BE2C (cell line): ENCODE data around the gene MAP4K2.
A peak's percentile ranks its signal among the peaks of the same experiment; 100 is the strongest.

Experiments used
- DNase-seq: peaks from one replicate; pipeline ENCODE4 v3.0.0-alpha.2; 2020
- H3K27me3 ChIP-seq: fragments of 250-450 bp; sonication (Bioruptor Pico); 2 replicates; pipeline ENCODE4 v1.5.1; 2020; ENCODE audit warnings: mild to moderate bottlenecking
- H3K36me3 ChIP-seq: fragments of 250-450 bp; sonication (Bioruptor Pico); 2 replicates; pipeline ENCODE4 v1.5.1; 2020; ENCODE audit warnings: mild to moderate bottlenecking
- H3K4me1 ChIP-seq: fragments of 250-450 bp; sonication (Bioruptor Pico); 2 replicates; pipeline ENCODE4 v1.5.1; 2020
- H3K4me3 ChIP-seq: 2 replicates; pipeline ENCODE4 v1.5.1; 2011; ENCODE audit warnings: low read depth, low read length
- H3K9me3 ChIP-seq: fragments of 250-450 bp; sonication (Bioruptor Pico); 2 replicates; pipeline ENCODE4 v1.5.1; 2020
- TF ChIP-seq, protein P1 (sequence below): IDR thresholded peaks from 2 replicates; pipeline ENCODE4 v1.5.1; 2012; ENCODE audit warnings: mild to moderate bottlenecking, low read depth, low read length

MAP4K2 gene

GRCh38 chr11:64801561-64802369 is 1.2 kb downstream of the MAP4K2 start:
- Histone ChIP-seq H3K4me3 (no peak overlapping the region), H3K36me3 (no peaks in the 10 kb centered on the region), H3K9me3 (no peaks in the 10 kb centered on the region), H3K4me1 (no peaks in the 10 kb centered on the region), H3K27me3 (no peaks in the 10 kb centered on the region)
- TF ChIP-seq, protein P1, sequence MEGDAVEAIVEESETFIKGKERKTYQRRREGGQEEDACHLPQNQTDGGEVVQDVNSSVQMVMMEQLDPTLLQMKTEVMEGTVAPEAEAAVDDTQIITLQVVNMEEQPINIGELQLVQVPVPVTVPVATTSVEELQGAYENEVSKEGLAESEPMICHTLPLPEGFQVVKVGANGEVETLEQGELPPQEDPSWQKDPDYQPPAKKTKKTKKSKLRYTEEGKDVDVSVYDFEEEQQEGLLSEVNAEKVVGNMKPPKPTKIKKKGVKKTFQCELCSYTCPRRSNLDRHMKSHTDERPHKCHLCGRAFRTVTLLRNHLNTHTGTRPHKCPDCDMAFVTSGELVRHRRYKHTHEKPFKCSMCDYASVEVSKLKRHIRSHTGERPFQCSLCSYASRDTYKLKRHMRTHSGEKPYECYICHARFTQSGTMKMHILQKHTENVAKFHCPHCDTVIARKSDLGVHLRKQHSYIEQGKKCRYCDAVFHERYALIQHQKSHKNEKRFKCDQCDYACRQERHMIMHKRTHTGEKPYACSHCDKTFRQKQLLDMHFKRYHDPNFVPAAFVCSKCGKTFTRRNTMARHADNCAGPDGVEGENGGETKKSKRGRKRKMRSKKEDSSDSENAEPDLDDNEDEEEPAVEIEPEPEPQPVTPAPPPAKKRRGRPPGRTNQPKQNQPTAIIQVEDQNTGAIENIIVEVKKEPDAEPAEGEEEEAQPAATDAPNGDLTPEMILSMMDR, result no peak
- no peak for DNase-seq

DNA sequence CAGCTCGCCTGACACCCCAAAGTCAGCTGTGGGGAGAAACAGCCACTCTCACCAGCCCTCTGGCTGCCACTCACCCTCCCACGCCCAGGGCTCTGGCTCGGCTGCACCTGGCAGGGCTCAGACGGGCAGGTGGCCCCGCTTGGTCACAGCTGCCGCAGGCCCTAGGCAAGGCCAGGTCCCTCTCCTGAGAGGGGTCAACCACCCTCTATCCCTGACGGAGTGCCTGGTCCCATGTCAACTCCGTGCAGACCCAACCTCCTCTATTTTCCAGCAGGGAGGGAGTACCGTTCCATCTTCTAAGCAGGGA is 1.9 kb downstream of the MAP4K2 start:
- DNase-seq, result no peak
- H3K4me1 ChIP-seq, result no peaks in the 10 kb centered on the region
- H3K36me3 ChIP-seq, result no peaks in the 10 kb centered on the region
- no peak overlapping the region for H3K4me3 ChIP-seq
- no peaks in the 10 kb centered on the region for H3K27me3 ChIP-seq
- H3K9me3 ChIP-seq, result no peaks in the 10 kb centered on the region
- TF ChIP-seq, protein P1, result no peak

DNA sequence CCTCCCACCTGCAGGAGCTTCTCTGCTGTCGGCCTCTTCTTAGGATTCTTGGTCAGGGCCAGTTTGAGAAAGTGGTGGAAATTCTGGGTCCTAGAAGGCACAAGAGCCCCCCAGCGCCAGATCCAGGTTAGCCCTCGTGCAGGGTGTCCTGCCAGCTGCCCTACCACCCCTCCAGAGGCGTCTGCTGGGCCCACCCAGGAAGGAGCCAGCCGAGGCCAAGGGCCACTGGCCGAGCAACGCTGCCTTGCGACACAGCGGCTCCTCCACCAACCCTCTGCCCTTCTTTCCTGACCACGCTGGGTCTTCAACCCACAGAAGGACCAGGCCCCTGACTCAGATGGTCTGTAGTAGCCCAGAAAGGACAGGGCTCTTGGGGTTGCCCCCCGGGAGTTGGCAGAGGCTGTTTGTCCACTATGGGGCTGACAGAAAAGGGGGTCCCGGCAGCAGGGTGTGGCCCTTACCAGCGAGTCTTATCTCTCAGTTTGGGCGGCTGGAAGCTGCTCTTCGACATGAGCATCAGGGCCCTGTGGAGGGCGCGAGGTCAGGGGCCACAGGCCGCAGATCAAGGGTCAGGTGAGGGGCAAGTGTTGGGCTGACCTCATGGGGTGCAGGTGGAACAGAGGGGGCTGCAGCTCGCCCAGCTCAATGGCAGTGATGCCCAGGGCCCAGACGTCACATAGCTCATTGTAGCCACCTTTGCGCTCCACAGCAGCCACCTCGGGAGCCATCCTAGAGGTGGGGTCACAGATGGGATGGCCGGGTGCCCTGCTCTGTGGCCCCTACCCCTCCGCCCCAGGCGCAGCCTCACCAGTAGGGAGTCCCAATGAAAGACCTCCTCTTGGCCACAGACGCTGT is 2.5 kb downstream of the MAP4K2 start:
- TF ChIP-seq, protein P1, result no peak
- H3K4me1 ChIP-seq, result no peaks in the 10 kb centered on the region
- no peaks in the 10 kb centered on the region for H3K9me3 ChIP-seq
- H3K36me3 ChIP-seq, result no peaks in the 10 kb centered on the region
- no peak for DNase-seq
- H3K27me3 ChIP-seq, result no peaks in the 10 kb centered on the region
- H3K4me3 ChIP-seq, result no peak overlapping the region

GRCh38 chr11:64799623-64800302 is 3.3 kb downstream of the MAP4K2 start:
- Histone ChIP-seq H3K4me3 (no peak overlapping the region), H3K27me3 (no peaks in the 10 kb centered on the region), H3K9me3 (no peaks in the 10 kb centered on the region), H3K4me1 (no peaks in the 10 kb centered on the region), H3K36me3 (no peaks in the 10 kb centered on the region)
- TF ChIP-seq, protein P1, result no peak
- peak; percentile 35 for DNase-seq

DNA sequence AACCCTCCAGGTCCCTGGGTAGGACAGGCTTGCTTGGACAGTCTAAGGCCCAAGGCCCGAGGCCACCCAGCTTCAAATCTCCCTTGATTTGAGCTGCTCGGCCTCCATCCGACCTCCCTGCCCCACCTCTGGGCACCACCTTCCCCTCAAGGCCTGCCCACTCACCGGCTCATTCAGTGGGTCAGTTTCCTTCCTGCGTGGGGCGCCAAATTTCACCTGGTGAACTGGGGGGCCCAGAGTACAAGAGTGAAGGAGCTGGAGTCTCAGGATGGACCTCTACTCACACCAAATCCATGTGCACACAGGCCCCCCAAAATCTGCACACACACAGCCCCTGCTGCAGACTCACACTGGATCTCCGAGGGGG is 3.8 kb downstream of the MAP4K2 start:
- no peaks in the 10 kb centered on the region for H3K27me3 ChIP-seq
- H3K36me3 ChIP-seq, result no peaks in the 10 kb centered on the region
- H3K4me1 ChIP-seq, result no peaks in the 10 kb centered on the region
- no peaks in the 10 kb centered on the region for H3K9me3 ChIP-seq
- TF ChIP-seq, protein P1, result no peak
- no peak for DNase-seq
- no peak overlapping the region for H3K4me3 ChIP-seq
